Measurements from ENCODE around the gene SLC25A4.

The SLC25A4 gene

DNA sequence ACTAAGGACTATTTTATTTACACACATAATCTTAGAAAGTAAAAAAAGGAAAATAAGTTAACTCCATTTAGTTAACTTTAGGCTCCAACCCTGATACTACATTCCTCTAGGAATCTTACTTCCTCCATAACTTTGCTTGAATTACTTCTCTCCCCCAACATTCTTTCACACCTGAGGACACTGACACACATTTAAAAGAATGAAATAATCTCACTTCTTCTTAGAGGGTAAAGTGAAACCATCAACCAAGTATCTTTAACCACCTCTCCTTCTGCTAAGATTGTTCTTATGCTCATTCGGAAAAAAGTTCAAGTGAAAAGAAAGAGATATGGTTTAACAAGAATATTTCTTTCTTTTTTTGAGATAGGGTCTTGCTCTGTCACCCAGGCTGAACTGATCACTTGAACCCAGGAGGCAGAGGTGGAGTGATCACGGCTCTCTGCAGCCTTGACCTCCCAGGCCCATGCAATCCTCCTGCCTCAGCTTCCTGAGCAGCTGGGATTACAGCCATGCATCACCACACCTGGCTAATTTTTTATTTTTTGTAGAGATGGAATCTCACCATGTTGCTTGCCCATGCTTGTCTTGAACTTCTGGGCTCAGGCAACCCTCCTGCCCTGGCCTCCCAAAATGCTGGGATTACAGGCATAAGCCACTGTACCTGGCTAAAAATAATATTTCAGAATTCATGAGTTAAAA is 28.5 kb downstream of the SLC25A4 start:
- in situ Hi-C loops (cut with HindIII; ENCODE audit: low sequenced_read_pairs), result no loop called here

DNA sequence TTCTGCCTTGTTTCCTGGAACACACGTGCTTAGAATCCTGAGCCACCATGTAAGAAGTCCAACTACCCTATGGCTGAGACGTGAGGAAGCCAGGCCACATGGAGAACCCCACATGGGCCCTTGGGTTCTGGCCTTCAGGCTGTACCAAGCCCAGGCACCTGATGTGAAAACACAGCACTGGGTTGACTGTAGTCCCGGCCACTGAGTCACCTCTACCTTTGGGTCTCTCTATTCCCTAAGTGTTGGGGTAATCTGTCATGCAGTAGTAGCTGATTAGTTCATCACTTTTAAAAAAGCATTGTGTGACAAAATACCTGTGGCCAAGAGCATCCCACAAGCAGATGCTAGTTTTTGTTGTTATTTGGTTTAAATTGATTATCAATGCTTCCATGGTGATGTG is 36.4 kb downstream of the SLC25A4 start:
- in situ Hi-C loops (cut with HindIII; ENCODE audit: low sequenced_read_pairs), result loop anchor here (25.0 kb wide), 1 partner anchor 408 kb away; no protein-coding TSS in a partner anchor

DNA sequence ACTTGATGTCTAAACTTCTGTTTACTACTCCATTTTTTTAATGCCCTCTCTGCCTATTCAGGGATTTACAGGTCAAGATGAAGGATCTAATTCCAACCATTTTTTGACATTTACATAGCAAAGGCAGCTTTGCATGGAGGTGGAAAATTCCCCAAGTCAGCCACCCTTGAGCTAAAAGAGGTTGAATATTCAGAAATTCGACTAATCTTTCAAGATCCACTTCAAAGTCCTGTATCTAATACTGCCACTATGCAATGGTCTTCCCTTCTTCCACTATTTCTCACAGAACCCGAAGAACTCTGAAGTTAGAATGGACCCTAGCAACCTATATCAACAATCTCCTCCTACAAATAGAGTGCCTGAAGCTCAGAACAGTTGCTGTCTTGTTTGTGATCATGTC is 39.2 kb downstream of the SLC25A4 start:
- in situ Hi-C loops (cut with HindIII; ENCODE audit: low sequenced_read_pairs), result loop anchor here (25.0 kb wide), 1 partner anchor 405 kb away; no protein-coding TSS in a partner anchor

DNA sequence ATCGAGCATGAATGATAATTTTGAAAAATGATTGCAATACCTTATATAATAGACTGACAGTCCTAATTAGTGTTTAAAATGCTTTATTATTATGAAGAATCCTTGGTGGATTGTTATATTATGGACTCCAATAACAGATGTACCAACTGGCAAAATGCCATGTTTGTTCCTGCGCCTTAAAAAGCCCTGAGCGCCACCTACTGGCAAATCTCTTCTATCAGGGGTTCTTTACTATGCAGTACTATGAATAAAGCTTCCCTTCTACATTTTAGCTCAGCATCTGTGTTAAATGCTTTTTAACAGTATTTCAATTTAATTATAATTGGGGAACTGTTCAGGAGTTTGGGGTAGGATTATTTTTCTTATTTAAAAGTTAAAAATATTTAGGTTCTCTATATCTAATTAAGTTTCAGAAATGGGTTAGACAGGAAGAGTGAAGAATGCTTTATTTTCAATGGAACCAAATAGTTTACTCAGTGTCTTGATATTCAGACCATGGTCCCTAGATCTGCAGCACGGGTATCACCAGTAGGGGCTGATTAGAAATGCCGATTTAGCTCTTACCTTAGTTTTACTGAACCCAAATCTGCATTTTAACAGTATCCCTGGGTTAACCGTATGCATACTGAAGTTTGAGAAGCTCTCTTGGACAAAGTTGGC is 40.7 kb downstream of the SLC25A4 start:
- in situ Hi-C loops (cut with HindIII; ENCODE audit: low sequenced_read_pairs), result loop anchor here (25.0 kb wide), 1 partner anchor 404 kb away; no protein-coding TSS in a partner anchor

DNA sequence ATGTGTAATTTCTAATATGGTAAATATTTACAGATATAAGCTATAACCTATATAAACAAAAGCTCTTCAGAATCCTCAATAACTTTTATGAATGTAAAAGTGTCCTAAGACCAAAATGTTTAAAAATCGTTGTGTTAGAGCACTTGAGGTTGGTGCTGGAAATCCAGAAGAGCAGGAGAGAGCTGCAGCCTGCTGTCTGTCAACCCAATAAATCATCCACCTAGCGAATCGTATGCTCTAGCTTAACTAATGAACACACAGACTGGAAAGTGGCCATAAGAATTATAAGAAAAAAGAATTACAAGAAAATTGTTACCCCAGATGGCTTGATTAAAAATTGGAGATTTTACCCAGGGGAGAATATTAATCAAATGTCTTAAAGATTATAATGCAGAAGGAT is 43.7 kb downstream of the SLC25A4 start:
- in situ Hi-C loops (cut with HindIII; ENCODE audit: low sequenced_read_pairs), result loop anchor here (25.0 kb wide), 1 partner anchor 401 kb away; no protein-coding TSS in a partner anchor

DNA sequence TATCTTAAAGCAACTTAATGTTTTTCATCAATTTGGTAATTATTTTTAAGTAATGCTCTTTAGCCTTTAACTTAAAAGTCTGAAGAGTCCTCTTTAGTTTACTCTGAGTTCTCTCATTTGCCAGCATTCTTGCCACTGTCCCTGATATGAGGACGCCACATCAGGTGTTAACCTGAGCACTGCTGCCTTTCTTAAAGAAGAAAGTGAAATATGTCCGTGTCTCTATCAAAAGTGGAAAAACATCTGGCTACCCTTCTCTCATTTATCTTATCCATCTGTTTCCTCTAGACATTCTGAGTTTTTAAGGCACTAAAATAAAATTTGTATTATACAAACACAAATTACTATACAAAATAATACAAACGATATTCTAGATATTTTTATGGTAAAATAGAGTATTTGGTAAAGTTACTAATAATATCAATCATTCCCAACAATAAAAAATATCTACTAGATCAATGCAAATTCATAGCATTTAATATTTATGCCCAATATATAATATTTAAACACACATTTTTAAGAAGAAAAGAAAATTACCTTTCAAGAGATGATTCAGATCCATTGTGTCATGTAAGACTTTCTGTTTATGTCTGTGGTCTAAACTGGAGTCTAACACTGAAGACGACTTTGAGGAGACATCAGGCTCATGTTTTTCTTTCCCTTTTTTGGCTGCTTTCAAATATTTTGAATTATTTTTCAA is 46.7 kb downstream of the SLC25A4 start:
- in situ Hi-C loops (cut with HindIII; ENCODE audit: low sequenced_read_pairs), result loop anchor here (25.0 kb wide), 1 partner anchor 398 kb away; no protein-coding TSS in a partner anchor

DNA sequence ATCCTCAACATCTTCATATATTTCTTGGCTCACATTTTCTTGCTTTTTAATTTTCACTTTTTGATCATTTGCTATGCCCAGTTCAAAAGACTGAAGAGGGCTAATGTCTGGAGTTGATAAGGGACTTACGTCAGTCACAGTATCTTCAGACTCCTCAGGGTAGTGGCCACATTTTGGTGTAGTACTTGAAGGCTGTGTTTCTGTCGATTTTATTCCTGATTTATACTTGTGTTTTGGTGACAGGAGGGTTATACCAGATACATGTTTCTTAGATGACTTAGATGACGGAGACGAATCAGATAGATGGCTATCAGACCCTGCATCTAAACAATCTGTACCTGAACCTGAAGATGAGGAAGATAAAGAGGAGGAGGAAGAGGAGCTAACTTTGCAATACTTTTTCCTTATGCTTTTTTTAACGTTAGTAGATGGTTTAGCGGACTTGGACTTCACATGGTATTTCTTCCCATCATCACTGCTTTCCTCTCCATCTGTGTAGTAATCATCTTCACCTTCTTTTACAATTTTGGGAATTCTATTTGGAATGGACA is 47.3 kb downstream of the SLC25A4 start:
- in situ Hi-C loops (cut with HindIII; ENCODE audit: low sequenced_read_pairs), result loop anchor here (25.0 kb wide), 1 partner anchor 397 kb away; no protein-coding TSS in a partner anchor

DNA sequence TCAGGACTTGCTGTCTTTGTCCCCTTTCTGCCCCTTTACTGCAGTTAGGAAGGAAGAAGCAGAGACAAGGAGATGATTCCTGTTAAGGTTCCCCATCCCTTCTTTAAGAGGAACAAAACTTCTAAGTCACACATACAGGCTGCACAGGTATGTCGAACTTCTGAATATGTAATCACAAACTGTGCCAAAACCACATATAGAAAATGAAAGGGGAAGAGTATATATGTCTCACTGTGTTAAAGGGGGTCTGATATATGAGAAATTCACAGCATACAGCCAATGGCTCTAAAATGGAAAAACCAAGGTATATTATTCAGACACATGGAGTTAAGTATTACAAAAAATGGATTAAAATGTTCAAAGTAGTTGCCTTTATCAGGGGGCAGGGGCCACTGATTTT is 49.0 kb downstream of the SLC25A4 start:
- in situ Hi-C loops (cut with HindIII; ENCODE audit: low sequenced_read_pairs), result loop anchor here (25.0 kb wide), 1 partner anchor 395 kb away; no protein-coding TSS in a partner anchor

DNA sequence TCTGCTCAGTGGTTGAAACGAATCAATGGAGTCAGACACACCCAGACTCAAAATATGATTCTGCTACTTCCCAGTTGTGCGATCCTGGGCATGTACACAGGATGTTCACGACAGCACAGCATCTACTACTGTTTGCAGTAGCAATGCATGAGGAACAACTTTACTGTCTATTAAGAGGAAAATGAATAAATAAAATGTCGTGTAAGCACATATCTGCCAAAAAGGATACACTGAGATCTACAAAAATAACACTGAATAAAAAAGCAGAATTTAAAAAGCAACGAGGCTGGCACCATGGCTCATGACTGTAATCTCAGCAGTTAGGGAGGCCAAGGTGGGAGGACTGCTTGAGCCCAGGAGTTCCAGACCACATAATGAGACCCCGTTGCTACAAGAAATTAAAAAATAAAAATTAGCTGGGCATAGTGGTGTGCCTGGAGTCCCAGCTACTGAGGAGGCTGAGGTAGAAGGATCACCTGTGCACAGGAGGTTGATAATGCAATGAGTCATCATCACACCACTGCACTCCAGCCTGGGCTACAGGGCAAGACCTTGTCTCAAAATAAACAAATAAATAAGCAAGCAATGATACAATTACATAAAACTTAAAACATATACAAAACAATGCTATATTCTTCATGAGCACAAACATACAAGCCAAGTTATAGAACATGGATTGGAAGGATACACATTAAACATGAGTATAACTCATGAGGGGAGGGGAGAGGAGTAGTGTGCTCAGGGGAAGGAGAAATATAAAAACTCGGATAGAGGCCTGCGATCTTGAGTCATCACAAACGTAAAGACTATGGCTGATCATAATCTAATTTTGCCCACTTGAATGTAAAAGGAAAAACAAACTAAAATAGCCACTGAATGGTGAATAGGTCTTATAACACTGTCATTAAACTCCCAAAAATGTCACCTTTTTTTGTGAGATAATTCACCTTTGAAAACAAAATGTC is 52.1 kb downstream of the SLC25A4 start:
- in situ Hi-C loops (cut with HindIII; ENCODE audit: low sequenced_read_pairs), result loop anchor here (5.0 to 25.0 kb wide), 2 partner anchors 33 to 392 kb away; no protein-coding TSS in a partner anchor

DNA sequence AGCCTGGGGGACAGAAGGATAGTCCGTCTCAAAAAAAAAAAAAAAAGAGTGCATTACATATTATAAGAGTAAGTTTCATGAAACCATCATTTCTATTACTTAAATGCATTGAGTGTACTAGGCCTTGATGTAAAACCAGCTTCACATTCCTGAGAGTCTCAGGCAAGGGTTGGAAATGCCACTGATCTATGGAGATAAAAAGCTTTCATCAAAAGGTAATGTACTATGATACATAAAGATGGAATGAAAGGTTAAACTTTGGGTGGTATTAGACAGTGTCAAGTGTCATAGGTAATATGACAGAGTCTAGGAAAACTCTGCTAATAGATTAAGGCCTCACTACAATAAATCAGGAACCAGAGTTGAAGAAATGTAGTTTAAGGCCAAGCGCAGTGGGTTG is 53.4 kb downstream of the SLC25A4 start:
- in situ Hi-C loops (cut with HindIII; ENCODE audit: low sequenced_read_pairs), result loop anchor here (5.0 to 25.0 kb wide), 2 partner anchors 34 to 391 kb away; no protein-coding TSS in a partner anchor

DNA sequence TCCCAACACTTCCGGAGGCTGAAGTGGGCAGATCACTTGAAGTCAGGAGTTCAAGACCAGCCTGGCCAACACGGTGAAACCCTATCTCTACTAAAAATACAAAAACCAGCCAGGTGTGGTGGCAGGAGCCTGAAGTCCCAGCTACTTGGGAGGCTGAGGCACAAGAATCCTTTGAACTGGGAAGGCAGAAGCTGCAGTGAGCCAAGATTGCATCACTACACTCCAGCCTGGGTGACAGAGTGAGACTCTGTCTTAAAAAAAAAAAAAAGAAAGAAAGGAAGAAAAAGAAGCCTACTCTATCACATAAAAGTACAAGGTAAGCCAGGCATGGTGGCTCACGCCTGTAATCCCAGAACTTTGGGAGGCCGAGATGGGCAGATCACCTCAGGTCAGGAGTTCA is 55.1 kb downstream of the SLC25A4 start:
- in situ Hi-C loops (cut with HindIII; ENCODE audit: low sequenced_read_pairs), result loop anchor here (5.0 to 25.0 kb wide), 2 partner anchors 36 to 389 kb away; no protein-coding TSS in a partner anchor

Measured in endothelial cell of hepatic sinusoid (primary cell).